AG09309 (cell line): ENCODE results near the gene CRADD.
"Not testable (repeated sequence)": the region's sequence is repeated elsewhere in the genome, so short reads cannot be mapped to it uniquely, and the experiment has no call there.

ENCODE experiments used
- DNase-seq: peaks from one replicate; pipeline ENCODE4 v3.0.0-alpha.2; 2010; ENCODE audit warnings: low read depth
- H3K4me3 ChIP-seq: 2 replicates; pipeline ENCODE4 v1.5.1; 2011; ENCODE audit warnings: mild to moderate bottlenecking, low read depth, low read length, moderate library complexity; ENCODE audit not compliant: control insufficient read depth
- TF ChIP-seq, protein P1 (sequence below): IDR thresholded peaks from 2 replicates; pipeline ENCODE4 v1.5.1; 2011; ENCODE audit warnings: mild to moderate bottlenecking, low read depth, low read length, inconsistent platforms; ENCODE audit not compliant: insufficient read depth, control insufficient read depth; ENCODE audit errors: missing control alignments

Gene CRADD

DNA sequence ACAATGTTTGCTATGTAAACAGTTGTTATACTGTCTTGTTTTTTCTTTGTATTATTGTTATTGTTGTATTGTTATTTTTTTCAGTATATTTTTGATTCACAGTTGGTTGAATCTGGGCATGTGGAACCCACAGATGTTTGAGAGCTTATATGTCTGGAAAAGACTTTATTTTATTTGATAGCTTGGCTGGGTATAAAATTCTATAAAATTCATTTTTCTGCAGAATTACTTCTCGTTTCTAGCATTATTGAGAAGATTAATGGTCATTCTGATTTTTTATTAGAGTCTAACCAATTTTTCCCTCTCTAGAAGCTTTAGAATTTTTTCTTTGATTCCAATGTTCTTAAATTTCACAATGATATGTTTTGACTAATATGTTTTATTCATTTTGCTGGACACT is 188.6 kb downstream of the CRADD start:
- TF ChIP-seq, protein P1, sequence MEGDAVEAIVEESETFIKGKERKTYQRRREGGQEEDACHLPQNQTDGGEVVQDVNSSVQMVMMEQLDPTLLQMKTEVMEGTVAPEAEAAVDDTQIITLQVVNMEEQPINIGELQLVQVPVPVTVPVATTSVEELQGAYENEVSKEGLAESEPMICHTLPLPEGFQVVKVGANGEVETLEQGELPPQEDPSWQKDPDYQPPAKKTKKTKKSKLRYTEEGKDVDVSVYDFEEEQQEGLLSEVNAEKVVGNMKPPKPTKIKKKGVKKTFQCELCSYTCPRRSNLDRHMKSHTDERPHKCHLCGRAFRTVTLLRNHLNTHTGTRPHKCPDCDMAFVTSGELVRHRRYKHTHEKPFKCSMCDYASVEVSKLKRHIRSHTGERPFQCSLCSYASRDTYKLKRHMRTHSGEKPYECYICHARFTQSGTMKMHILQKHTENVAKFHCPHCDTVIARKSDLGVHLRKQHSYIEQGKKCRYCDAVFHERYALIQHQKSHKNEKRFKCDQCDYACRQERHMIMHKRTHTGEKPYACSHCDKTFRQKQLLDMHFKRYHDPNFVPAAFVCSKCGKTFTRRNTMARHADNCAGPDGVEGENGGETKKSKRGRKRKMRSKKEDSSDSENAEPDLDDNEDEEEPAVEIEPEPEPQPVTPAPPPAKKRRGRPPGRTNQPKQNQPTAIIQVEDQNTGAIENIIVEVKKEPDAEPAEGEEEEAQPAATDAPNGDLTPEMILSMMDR = no peak

DNA sequence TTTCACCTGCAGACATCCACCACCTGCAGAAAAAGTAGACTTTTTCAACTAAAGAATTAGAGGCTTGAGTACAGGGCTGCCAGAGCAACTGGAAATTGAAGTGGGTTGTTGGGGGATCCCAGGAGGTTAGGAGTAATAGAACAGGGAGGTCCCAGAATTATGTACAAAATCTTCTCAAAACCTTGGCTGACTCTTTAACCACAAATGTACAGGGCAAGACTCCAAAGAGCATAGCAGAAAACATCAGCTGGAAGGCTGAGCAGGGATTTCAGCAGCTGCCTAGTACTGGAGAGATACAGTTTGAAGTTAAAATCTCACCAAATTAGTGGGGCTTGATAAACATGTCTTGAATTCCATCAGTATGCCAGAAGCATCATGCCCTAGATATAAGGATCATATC is 191.6 kb downstream of the CRADD start:
- TF ChIP-seq, protein P1 = no peak
- DNase-seq = no peak

More for the DNA sequence above, 188.6 kb downstream of the CRADD start:
- DNase-seq = no peak
- H3K4me3 ChIP-seq = no peak overlapping the region

DNA sequence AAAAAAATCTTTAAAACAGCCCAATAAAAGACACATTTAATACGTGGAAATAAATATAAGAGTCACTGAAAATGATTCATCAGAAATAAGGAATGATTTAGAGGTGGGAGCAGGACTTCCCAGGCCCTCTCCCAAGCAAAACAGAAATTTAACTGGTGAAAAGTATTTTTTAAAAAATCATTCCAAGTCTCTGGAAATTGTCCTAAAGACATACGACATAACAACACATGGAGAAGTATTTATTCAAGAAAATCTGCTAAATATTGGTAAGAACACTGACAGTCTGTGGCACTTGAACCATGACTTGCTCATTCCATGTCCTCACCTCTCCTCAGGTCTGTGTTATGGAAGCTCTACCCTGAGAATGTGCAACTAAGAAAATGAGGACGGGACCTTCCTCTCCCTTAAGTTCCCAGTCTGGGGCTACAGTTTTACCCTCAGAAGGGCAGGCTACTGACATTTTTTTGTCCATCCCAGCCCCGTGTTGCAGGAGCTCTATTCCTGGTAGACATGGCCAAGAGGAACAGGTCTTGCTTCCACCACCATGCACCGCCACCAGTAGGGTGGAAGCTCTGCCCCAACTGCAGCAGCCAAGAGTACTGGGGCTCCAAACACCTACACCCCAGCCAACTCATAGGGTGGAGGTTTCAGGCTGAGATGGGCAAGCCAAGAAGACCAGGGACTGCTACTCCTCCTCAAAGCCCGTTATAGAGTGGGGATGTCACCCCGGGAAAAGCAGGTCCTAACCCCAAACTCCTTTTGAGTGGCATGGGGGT is 193.0 kb downstream of the CRADD start:
- TF ChIP-seq, protein P1 = no peak
- DNase-seq = no peak
- no peak overlapping the region for H3K4me3 ChIP-seq

More for the DNA sequence above, 191.6 kb downstream of the CRADD start:
- no peak overlapping the region for H3K4me3 ChIP-seq

DNA sequence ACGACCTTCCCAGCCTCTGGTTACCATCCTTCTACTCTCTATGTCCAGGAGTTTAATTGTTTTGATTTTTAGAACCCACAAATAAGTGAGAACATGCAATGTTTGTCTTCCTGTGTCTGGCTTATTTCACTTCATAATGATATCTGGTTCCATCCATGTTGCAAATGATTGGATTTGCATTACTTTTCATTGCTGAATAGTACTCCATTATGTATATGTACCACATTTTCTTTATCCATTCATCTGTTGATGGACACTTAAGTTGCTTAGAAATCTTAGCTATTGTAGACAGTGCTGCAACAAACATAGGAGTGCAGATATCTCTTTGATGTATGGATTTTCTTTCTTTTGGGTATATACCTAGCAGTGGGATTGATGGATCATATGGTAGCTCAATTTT is 194.4 kb downstream of the CRADD start:
- not testable (repeated sequence) for DNase-seq, H3K4me3 ChIP-seq

DNA sequence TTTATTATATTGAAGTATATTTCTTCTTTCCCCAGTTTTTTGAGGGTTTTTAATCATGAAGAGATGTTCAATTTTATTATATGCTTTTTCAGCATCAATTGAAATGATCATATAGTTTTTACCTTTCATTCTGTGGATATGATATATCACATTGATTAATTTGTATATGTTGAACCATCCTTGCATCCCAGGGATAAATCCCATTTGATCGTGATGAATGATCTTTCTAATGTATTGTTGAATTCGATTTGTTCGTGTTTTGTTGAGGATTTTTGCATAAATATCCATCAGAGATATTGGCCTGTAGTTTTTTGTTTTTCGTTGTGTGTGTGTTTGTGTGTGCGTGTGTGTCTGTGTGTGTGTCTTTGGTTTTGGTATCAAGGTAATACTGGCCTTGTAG is 196.4 kb downstream of the CRADD start:
- H3K4me3 ChIP-seq = no peak overlapping the region
- DNase-seq = no peak
- TF ChIP-seq, protein P1 = no peak

DNA sequence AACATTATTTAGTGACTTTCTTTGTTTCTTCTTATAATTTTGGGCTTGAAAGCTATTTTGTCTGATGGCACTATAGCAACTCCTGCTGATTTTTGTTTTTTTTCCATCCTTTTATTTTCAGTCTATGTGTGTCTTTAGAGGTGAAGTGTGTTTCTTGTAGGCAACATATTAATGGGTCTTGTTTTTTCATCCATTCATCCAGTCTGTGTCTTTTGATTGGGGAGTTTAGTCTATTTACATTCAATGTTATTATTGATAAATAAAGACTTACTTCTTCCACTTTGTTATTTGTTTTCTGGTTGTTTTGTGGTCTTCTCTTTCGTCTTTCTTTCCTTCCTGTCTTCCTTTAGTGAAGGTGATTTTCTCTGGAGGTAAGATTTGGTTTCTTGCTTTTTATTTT is 198.0 kb downstream of the CRADD start:
- TF ChIP-seq, protein P1 = no peak
- no peak overlapping the region for H3K4me3 ChIP-seq
- DNase-seq = no peak

DNA sequence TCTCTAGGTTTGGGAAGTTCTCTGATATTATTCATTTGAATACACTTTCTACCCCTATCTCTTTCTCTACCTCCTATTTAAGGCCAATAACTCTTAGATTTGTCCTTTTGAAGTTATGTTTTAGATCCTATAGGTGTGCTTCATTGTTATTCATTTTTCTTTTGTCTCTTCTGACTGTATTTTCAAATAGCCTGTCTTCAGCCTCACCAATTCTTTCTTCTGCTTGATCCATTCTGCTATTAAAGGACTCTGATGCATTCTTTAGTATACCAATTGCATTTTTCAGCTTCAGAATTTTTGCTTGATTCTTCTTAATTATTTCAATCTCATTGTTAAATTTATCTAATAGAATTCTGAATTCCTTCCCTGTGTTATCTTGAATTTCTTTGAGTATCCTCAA is 199.2 kb downstream of the CRADD start:
- TF ChIP-seq, protein P1 = no peak
- DNase-seq = no peak
- no peak overlapping the region for H3K4me3 ChIP-seq
